Panc1 (cell line): Measurements from ENCODE around the gene HMMR. TPM values are rescaled to one million over a fixed set of nuclear protein-coding genes. Genes with fewer than 3 reads are reported as not detected.

ENCODE experiments used
- ATAC-seq: fragments of 200-7000 bp; cut with Tn5 transposase; 2 replicates; pipeline ENCODE4 v1.9.1; 2020; ENCODE audit warnings: mild to moderate bottlenecking, moderate library complexity
- BruUV-seq: library from RNA; stranded (reverse); fragments of 400-500 nt; replicated peaks from 2 replicates; lab custom pipeline; 2021; lab: Mats Ljungman, UMichigan
- CTCF ChIA-PET: fragments of 300-600 bp; sonication (Branson Sonifier 250); formaldehyde crosslinking; loops from one replicate; lab custom pipeline; 2022; ENCODE audit warnings: antibody characterized with exemption; lab: Charles Lee
- POLR2A ChIA-PET: fragments of 300-600 bp; sonication (Branson Sonifier 250); formaldehyde crosslinking; loops from one replicate; lab custom pipeline; 2022; ENCODE audit warnings: antibody characterized with exemption; lab: Charles Lee
- DNase-seq: peaks from one replicate; pipeline ENCODE4 v3.0.0-alpha.2; 2010; ENCODE audit warnings: low read depth, low spot score
- H3K27ac ChIP-seq: 2 replicates; pipeline ENCODE4 v1.5.1; 2011; ENCODE audit warnings: mild to moderate bottlenecking, low read length, inconsistent platforms
- H3K27me3 ChIP-seq: fragments of 200-500 bp; sonication (Bioruptor generic); 2 replicates; pipeline ENCODE4 v1.6.0; 2014; ENCODE audit warnings: low read length, inconsistent platforms; ENCODE audit not compliant: control insufficient read depth, insufficient read depth
- H3K36me3 ChIP-seq: fragments of 200-500 bp; sonication (Bioruptor generic); 2 replicates; pipeline ENCODE4 v1.5.1; 2014; ENCODE audit warnings: inconsistent platforms, mild to moderate bottlenecking, low read length, moderate library complexity; ENCODE audit not compliant: control insufficient read depth, insufficient read depth
- H3K4me1 ChIP-seq: 2 replicates; pipeline ENCODE4 v1.5.1; 2011; ENCODE audit warnings: inconsistent platforms, mild to moderate bottlenecking, low read length, moderate library complexity; ENCODE audit not compliant: control insufficient read depth, insufficient read depth
- H3K4me3 ChIP-seq, 2 experiments: 2 replicates each; pipeline ENCODE4 v1.5.1; 2011 to 2012; ENCODE audit warnings: low read depth in 2 of 2, low read length in 2 of 2, mild to moderate bottlenecking in 2 of 2, inconsistent platforms in 1 of 2, moderate library complexity in 1 of 2
- H3K9me3 ChIP-seq: fragments of 200-500 bp; sonication (Bioruptor generic); 2 replicates; pipeline ENCODE4 v1.5.1; 2014; ENCODE audit warnings: low read depth, mild to moderate bottlenecking, inconsistent platforms, low read length, moderate library complexity; ENCODE audit not compliant: control insufficient read depth, insufficient read depth
- POLR2AphosphoS5 ChIP-seq: IDR thresholded peaks from 2 replicates; pipeline ENCODE4 v1.6.1; 2012; ENCODE audit warnings: mild to moderate bottlenecking, low read depth, low read length, moderate library complexity
- REST ChIP-seq, 2 experiments: IDR thresholded peaks; 2 replicates each; pipeline ENCODE4 v1.6.1; 2011 to 2012; ENCODE audit warnings: low read depth in 2 of 2, control low read depth in 1 of 2, low read length in 1 of 2, mild to moderate bottlenecking in 1 of 2, moderate library complexity in 1 of 2; ENCODE audit not compliant: insufficient read depth in 1 of 2
- SIN3A ChIP-seq: IDR thresholded peaks from 2 replicates; pipeline ENCODE4 v1.6.1; 2012; ENCODE audit warnings: low read depth, mild to moderate bottlenecking, low read length, moderate library complexity, borderline replicate concordance; ENCODE audit not compliant: insufficient read depth
- TCF7L2 ChIP-seq: IDR thresholded peaks from 2 replicates; pipeline ENCODE4 v1.6.1; 2011; ENCODE audit warnings: mild to moderate bottlenecking, low read depth, low read length, inconsistent platforms
- in situ Hi-C: cut with HindIII; loops from 2 replicates; pipeline ENCODE4 v1.10.0; 2016; ENCODE audit warnings: low sequenced_read_pairs, low pct_unique_long_range_greater_than_20kb
- intact Hi-C: fragments of 100-400 bp; cut with micrococcal nuclease; formaldehyde crosslinking; loops from one replicate; pipeline ENCODE4 v1.10.0; 2022; ENCODE audit not compliant: unreplicated experiment
- total RNA-seq: library from RNA; stranded (reverse); gene quantifications from one replicate; pipeline ENCODE4 v1.2.1, GENCODE V29; 2021; ENCODE audit not compliant: unreplicated experiment
- TF ChIP-seq, protein P1 (sequence below): fragments of 450-650 bp; IDR thresholded peaks from 2 replicates; pipeline ENCODE4 v1.5.1; 2017; ENCODE audit warnings: mild to moderate bottlenecking

Gene HMMR
- total RNA-seq, 1 experiment from 2014 or later, result 42.5 TPM

- ChIA-PET CTCF (no interaction called here), POLR2A (interaction anchor here (1.1 kb wide), 1 partner anchor 44 kb away, joined by 9 read pairs; the partner anchor contains the start of genes HMMR and NUDCD2)
- ATAC-seq (peak; percentile 37), DNase-seq (no peak)
- Histone ChIP-seq H3K4me3 (peak overlapping the region; percentile 88 to 94), H3K9me3 (no peaks in the 10 kb centered on the region), H3K27me3 (no peaks in the 10 kb centered on the region), H3K4me1 (peaks cover 22% of the 10 kb centered on the region; the same call in 1 of the 2 replicates), H3K27ac (peak overlapping the region; percentile 99), H3K36me3 (peaks cover 6% of the 10 kb centered on the region; the same call in 1 of the 2 replicates)
- TF ChIP-seq SIN3A, result no peak
- no peak for TF ChIP-seq POLR2AphosphoS5
- TF ChIP-seq, protein P1, sequence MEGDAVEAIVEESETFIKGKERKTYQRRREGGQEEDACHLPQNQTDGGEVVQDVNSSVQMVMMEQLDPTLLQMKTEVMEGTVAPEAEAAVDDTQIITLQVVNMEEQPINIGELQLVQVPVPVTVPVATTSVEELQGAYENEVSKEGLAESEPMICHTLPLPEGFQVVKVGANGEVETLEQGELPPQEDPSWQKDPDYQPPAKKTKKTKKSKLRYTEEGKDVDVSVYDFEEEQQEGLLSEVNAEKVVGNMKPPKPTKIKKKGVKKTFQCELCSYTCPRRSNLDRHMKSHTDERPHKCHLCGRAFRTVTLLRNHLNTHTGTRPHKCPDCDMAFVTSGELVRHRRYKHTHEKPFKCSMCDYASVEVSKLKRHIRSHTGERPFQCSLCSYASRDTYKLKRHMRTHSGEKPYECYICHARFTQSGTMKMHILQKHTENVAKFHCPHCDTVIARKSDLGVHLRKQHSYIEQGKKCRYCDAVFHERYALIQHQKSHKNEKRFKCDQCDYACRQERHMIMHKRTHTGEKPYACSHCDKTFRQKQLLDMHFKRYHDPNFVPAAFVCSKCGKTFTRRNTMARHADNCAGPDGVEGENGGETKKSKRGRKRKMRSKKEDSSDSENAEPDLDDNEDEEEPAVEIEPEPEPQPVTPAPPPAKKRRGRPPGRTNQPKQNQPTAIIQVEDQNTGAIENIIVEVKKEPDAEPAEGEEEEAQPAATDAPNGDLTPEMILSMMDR, result no peak
- no peak for TF ChIP-seq TCF7L2
- TF ChIP-seq REST (IDR thresholded peaks at IDR 0.05; ENCODE audit: insufficient read depth in 1 of 2, low read depth in 2 of 2, low read length in 1 of 2), result no peak
- intact Hi-C loops (no loop called here), in situ Hi-C loops (no loop called here)
- TSS peak; percentile 97 for BruUV-seq
Observed at GRCh38 chr5:163505049-163505367, 44.6 kb downstream of the HMMR start.

GRCh38 chr5:163505368-163506094, 45.1 kb downstream of the HMMR start, which contains the start of gene MAT2B:
Gene MAT2B (plus strand): TSS chr5:163505619. CDS start chr5:163505687, 68 bp downstream.
- in situ Hi-C loops, result no loop called here
- ChIA-PET POLR2A (interaction anchor here (1.1 kb wide), 1 partner anchor 45 kb away, joined by 9 read pairs; the partner anchor contains the start of genes HMMR and NUDCD2), CTCF (no interaction called here)
- peak within 1 kb of the TSS; percentile 99 for H3K27ac ChIP-seq
- peak; percentile 75 for DNase-seq
- no peaks in the 10 kb centered on the region for H3K9me3 ChIP-seq
- ATAC-seq, result peak; percentile 95
- peaks cover 22% of the 10 kb centered on the region; the same call in 1 of the 2 replicates for H3K4me1 ChIP-seq
- intact Hi-C loops, result no loop called here
- BruUV-seq, result no TSS peak
- H3K4me3 ChIP-seq, result peak within 1 kb of the TSS; percentile 88 to 94
- peaks cover 6% of the 10 kb centered on the region; the same call in 1 of the 2 replicates for H3K36me3 ChIP-seq
- no peaks in the 10 kb centered on the region for H3K27me3 ChIP-seq
- no peak for TF ChIP-seq TCF7L2
- TF ChIP-seq REST (IDR thresholded peaks at IDR 0.05; ENCODE audit: insufficient read depth in 1 of 2, low read depth in 2 of 2, low read length in 1 of 2), result no peak
- TF ChIP-seq, protein P1, result peak; percentile 79
- peak; percentile 91 for TF ChIP-seq POLR2AphosphoS5
- peak; percentile 90 for TF ChIP-seq SIN3A
